RKO (cell line): ENCODE measurements around the gene BTG2.
"Not testable (repeated sequence)": the region's sequence is repeated elsewhere in the genome, so short reads cannot be mapped to it uniquely, and the experiment has no call there.

Source experiments
- DNase-seq: peaks from one replicate; pipeline ENCODE4 v3.0.0-alpha.2; 2016; ENCODE audit warnings: low spot score

The BTG2 gene, protein sequence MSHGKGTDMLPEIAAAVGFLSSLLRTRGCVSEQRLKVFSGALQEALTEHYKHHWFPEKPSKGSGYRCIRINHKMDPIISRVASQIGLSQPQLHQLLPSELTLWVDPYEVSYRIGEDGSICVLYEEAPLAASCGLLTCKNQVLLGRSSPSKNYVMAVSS

DNA sequence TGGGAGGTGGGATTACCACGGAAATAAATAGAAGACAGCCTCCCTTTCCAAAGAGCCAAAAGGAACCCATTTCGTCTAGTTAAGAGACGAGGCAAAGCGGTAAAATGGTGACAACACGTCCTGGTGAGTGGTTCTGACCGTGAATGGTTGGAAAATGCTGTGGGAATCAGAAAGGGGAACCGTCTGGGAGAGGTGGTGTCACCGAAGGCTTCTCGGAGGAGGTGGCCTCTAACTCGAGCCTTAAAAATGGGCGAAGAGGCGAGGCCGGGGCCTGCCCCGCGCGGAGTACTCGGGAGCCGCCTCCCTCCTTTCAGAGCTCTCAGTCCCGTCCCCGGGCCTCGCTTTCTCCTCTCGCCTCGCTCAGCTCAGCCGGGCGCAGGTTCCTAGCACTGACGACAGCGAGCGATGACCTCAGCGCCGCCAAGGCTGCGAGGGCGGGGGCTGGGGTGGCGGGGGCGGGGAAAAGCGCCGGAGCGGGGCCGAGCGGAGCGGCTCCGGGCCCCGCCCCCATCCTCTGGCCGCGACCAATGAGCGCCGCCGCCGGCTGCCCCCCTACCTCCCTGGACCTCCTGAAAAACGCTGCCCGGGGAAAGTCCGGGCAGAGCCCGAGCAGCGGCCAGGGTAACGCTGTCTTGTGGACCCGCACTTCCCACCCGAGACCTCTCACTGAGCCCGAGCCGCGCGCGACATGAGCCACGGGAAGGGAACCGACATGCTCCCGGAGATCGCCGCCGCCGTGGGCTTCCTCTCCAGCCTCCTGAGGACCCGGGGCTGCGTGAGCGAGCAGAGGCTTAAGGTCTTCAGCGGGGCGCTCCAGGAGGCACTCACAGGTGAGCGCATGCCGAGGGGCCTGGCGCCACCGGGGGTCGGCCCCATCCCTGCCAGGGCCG lies at the start of gene BTG2:
BTG2 (plus strand) TSS at position 601 of the 890 bp plus-strand sequence; CDS start at position 689, 88 bp downstream.
- peak; percentile 86 for DNase-seq

DNA sequence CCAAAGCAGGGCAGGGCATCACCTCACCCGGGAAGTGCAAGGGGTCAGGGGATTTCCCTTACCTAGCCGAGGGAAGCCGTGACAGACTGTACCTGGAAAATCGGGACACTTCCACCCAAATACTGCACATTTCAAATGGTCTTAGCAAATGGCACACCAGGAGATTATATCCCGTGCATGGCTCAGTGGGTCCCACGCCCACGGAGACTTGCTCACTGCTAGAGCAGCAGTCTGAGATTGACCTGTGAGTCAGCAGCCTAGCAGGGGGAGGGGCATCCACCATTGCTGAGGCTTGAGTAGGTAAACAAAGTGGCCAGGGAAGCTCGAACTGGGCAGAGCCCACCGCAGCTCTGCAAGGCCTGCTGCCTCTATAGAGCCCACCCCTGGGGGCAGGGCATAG lies 48.7 kb upstream of the BTG2 start:
- peak; percentile 15 for DNase-seq

DNA sequence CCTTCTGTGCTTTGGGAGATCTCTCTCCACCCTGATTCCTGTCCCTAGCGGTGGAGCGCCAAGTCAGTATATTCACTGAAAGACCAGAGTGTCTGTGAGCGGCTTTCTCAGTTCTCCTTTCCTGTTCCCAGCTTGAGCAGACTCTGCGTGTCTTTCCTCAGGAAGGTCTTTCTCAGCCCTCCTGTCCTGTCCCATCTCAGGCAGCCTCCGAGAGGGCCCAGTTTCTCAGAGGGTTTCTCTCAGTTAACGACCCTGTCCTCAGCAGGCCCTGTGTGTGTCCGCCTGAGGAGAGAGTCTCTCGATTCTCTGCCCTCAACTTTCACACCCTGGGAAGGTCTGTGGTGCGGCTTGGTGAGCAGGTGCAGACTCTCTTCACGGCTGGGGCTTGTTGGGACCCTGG lies 41.8 kb upstream of the BTG2 start:
- DNase-seq = no peak

DNA sequence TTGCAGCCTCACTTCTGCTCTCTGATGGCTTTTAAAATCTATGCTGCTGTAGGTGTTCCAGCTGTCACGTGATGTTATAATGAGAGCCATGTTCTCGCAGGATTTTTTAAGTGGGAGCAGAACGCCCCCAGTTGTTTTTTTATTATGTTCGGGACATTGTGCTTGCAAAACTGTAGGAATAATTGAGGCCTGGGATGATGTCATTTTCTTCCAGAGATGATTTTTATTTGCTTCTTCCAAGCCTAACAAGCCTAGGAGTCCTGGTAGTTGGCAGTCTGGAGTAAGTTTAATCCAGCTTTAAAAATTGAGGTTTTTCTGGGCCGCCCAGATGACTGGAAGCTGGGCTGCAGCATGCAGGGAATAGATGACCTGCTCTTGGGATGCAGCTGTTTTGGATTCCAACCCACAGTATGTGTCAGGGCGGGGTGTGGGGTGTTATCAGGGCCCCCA lies 41.2 kb upstream of the BTG2 start:
- no peak for DNase-seq

DNA sequence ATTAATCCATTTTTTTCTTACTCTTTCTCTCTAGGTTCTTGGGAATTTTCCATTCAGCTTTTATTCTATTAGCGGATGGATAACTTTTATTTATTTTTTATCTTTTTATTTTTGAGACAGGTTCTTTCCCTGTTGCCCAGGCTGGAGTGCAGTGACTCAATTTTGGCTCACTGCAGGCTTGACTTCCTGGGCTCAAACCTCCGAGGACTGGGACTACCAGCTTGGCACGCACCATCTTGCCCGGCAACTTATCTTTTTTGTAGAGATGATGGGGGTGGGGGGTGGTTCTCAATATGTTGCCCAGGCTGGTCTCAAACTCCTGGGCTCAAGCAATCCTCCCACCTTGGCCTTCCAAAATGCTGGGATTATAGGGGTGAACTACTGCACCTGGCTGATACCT lies 39.8 kb upstream of the BTG2 start:
- no peak for DNase-seq

DNA sequence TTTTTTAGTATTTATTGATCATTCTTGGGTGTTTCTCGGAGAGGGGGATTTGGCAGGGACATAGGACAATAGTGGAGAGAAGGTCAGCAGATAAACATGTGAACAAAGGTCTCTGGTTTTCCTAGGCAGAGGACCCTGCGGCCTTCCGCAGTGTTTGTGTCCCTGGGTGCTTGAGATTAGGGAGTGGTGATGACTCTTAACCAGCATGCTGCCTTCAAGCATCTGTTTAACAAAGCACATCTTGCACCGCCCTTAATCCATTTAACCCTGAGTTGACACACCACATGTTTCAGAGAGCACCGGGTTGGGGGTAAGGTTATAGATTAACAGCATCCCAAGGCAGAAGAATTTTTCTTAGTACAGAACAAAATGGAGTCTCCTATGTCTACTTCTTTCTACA lies 39.2 kb upstream of the BTG2 start:
- not testable (repeated sequence) for DNase-seq

DNA sequence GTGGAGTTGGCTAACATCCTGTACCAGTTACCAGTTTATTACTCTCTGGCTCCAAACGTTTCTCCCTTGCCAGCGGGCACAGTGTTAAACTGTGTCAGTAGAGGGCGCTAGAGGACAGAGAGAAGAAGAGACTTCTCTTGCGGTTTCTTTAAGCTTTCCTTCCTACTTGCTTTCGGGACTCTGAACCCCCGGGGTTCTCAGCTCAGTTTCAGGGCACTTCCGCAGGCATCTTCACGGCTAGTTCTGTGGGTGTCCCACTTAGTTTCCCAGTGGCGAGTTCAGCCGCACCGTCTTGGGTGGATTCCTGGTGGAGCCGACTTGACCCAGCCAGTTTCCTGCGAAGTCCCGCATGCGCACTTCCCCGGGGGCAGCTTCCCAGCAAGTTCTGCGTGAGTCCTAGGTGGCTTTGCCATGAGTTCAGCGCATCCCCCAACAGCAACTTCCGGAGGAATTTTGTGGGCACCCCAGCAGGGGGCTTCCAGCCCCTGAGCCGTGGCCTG lies 37.9 kb upstream of the BTG2 start:
- peak; percentile 82 for DNase-seq

DNA sequence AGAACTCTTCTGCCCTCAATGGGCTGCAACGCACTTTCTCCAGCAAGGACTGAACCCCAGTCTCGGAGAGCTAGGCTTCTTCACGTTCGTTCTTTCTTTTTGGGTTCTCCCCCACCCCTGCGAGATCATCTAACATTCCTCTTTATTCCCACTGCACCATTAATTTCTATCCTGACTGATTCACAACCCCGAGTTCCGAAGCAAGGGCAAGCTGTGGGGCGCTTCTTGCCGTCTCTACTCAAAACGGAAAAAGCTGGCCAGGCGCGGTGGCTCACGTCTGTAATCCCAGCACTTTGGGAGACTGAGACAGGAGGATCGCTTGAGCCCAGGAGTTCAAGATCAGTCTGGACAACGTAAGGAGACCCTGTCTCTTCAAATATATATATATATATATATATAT lies 37.4 kb upstream of the BTG2 start:
- DNase-seq = no peak

DNA sequence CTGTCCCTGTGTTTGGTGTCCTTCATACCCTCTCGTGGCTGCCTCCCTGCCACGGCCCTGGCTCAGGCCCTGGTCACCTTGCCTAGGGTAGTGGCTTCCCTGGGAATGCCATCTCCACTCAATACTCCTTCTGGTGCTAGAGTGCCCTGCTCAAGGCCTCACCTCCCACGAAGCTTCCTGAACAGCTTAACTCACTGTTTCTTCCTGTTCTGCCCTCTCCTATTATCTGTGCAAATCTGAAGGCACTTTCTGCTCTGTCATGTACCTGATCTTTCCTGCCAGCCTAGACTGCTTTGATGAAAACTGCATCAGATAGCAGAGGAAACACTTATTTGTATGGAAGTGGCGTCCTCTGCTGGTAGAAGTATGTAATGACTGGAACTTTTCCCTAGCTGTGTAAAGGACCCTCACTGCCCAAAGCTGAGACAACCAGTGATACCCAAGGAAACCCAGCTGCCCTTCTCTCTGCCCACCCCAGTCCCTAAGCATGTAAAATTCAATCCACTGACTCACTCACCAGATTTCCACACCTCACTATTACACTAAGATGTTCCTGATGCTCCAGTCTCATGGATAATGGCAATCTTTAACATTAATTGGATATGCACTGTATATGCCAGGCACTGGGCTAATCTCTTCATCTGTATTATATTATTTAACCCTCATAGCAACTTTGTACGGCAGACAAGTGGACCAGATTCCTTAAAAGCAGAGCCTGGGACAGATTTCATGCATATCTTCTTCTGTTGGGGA lies 36.2 kb upstream of the BTG2 start:
- peak; percentile 74 for DNase-seq

DNA sequence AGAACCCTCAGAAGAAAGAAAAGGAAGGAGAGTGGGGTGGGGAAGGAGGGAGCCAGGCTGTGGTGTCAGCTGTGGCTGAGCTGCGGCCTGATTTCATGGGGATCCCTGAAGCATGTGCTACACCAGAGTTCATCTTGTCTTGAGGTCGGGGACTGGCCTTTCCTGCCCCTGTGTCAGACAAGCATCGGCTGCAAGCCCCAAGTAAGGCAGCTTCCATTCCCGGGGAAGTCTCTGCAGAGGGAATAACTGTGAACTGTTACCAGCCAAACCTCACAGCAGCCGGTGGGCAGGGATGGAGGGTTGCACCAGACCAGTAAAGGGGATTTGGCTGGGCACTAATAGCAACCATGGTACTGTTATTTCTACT lies 35.7 kb upstream of the BTG2 start:
- DNase-seq = no peak

DNA sequence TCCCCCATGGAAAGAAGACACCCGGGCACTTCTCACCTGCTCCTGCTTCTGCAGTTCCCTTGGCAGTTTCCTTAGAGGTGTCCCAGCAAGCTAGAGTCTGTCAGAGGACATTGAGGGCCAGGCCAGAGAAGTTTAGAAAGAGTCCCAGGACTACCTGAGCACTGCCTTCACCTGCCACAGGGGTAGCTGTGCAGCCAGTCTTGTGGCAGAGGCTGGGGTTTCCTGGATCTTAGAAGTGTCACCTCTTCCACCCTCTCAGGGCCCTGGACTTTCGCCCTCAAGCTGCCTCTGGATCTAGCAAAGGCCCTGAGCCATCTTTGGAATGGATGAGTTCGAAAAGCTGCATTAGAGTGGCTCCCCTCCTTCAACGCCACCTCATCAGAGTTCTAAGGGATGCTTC lies 34.9 kb upstream of the BTG2 start:
- no peak for DNase-seq

DNA sequence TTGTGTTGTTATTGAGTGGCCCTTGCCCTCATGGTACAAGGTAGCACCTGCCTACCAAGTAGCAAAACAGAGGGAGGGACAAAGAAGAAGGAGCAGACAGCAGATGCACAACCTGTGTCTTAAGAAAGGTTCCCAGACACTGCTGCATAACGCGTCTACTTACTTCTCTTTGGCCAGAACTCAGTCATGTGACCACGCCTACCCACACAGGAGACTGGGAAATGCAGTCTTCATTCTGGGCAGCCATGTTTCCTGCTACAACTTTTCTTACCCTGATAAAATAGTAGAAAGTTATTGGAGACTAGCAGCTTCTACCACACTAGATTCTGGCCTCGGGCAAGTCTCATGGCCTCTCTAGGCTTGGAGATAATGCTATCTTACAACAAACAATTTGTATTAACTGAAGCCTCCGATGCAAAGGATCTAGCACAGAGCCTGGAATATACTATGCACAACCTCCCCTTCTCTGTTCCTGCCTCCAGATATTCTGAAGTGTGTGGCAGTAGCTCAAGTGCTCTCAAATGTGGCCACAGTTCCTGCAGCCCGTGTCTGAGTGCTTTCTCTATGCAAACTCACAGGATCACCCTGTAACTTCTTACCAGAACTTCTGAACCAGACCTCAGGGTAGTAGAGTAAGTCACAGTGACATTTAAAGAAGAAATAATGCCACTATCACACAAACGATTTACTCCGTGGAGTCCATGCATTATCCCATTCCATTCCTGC lies 34.1 kb upstream of the BTG2 start:
- DNase-seq = peak; percentile 25

DNA sequence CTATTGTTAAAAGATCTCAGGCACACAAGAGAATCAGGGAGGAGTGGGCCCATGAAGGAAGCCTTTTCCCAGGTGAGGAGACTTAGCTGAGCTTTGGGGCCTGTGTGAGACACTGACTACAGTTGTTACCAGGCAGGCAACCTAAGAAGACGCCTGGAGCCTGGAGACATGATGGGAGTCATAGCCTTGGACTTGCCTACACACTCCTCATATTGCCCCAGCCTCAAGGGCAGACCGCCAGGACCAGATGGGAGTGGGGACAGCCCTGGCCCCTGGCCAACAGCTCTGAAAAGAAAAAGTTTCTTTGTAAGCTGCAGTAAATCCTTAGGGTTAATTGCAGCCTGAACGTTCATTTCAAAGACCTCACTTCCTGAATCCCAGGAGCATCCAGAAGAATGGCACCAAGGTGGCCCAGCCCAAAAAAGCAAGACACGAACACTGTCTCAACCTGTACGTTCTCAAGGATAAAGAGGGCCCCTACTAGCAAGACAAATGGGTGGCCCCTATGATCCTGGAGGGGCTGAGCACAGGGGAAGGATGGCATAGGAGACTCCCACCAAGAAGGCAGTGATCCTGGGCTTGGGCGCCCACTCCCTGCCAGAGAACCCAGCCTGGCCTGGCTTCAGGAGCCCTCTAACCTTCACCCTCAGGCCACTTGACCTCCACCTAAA lies 33.2 kb upstream of the BTG2 start:
- no peak for DNase-seq

DNA sequence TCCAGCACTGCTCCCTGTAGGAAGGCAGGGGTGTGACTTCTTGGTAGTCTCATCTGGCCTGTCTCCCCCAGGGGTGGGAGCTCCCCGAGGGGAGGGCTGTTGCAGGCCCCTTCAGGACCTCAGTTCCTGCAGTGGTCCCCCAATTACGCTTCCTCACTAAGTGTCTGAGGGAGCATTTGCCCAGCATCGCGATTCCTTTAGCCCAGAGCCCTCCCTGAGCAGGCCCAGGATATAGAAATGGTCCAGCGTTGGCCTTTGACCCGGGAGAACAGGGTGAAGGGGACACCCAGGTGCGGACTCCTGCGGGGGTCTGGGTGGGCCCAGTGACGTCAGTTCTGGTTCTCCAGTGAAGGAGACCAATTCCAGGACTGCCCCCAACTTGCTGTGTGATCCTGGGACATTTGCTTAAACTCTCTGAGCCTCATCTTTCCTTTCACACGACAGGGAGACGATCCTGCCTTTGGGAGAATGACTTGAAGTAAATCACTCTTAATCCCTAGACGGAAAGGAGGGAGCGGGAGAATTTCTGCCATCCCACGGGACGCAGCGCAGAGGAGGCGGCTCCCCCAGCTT lies 32.6 kb upstream of the BTG2 start:
- no peak for DNase-seq

DNA sequence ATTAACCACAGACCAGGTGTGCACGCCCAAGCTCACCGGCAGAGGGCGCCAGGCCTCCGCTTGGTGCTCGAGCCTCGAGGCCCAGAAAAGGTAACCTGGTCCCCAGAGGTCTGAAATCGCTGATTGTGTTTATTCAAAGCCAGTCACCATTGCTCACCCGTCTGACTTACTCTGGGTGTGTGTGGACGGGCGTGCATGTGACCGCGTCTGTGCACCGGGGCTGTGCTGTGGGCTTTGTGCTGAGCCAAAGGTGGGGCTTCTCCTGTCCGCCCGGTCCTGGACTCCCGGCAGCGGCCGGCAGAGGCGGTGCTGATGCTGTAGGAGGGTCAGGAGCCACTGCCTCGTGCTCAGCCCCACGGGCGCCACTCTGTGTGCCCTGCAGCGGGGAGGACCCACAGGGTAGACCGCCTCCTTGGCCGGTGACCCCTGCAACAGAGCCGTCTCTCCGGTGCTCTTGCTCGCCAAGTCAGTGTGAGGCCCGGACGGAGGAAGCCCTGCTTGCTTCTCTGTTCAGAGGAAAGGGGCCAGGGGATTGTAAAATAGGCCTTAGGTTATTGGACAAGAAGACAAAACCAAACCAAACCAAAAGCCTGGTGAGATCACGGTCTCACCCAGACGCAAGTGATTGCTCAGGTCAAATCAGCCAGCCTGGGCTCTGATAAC lies 32.0 kb upstream of the BTG2 start:
- DNase-seq = peak; percentile 79

DNA sequence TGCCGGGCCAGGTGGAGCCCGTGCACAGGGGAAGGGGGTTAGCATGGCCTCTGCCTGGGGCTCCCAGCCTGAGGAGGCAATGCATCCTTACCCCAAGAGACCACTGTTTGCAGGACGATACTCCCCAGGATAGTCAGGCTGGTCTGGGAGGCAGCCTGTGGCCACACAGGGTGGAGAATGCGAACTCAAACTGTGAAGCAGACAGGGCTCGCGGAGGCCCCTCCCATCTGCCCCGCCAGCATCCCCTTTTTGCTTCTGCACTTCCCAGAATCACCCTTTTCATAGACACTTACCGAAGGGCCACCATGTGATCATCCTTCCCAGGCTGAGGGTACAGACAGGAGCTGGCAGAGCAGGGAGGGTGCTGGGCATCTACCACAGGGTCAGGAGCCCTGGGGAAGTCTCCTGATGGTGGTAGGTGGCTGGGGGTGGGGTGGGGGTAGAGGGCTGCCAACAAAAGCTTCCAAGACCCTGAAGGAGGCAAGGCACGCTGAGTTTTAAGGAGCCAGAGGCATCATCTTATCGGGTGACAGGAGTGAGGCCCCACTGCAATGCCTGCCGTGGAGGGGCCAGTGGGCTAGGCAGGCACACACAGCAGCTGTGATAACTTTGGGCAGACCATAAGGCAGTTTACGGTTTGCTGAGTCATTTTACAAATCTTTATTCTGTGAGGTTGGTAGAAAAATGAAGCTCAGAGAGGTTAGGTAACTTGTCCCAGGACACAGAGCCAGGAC lies 31.3 kb upstream of the BTG2 start:
- DNase-seq = no peak

DNA sequence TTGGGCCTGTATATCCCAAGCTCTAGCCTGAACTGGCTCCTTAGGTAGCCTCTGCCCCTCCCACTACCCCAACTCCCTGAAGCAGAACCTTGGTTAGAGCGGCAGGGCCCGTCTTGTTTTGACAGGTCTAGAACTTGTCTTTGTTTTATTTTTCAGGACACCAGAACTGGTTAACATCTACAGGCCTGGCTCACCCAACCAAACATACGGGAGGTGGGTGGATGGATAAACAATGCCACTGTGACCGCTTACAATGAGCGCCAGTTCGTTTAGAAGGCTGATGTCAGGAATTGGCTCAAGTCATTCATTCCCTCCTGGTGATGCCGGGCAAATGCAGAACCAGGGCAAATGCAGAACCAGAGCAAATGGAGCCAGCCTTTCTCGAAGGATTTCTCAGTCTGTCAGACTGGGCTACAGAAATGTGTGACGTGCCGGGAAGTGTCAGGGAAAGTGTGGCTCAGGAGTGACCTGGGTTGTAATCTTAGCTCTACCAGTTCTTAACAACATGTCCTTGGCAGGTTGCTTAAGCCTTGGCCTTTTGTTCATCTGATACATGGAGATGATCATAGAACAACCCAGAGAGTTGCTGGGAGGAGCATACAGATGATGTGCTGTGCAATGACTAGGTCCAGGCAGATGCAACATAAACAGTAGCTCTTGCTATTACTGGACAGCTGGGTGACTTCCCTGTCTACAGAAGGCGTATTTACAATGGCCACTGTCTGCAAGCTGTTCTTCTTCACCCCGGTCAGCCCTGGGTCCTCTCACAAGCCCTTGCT lies 30.5 kb upstream of the BTG2 start:
- no peak for DNase-seq

DNA sequence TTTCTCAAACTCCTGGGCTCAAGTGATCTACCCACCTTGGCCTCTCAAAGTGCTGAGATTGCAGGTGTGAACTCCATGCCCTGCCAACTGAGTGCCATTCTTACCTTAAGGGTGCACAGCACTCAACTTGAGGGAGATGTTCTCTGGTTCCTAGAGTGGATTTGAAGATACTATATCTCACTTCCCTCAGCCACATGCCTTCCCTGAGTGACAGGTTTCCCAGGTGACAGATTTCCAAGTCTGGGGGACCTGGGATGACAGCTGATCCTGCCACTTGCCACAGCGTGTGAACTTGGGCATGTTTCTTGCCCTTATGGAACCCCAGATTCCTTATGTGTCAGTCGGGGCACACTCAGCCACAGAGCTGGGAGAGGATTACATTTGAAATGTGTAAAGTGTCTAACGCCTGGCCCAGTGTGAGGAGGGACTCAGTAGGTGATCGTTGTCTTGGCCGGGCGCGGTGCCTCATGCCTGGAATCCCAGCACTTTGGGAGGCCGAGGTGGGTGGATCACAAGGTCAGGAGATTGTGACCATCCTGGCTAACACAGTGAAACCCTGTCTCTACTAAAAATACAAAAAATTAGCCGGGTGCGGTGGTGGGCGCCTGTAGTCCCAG lies 29.6 kb upstream of the BTG2 start:
- DNase-seq = no peak

DNA sequence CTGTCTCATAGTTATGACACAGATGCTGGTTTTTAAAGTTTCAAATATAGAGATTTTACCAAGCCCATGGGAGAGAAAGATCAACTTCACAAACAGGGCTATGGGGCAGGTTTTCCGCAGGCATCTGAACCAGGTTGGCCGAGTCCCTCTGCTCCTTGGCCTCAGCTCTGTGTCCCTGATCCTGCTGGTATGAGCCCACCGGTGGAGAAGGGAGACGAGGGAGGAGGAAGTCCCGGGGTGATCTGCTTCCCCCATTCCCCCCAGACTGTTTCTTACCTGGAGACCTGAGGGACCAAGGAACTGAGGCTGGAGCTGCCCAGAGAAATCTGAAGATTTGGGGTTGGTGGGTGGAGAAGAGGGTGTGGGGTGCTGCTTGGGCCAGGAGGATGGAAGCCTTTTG lies 28.9 kb upstream of the BTG2 start:
- no peak for DNase-seq
